ENCODE results near the gene CD300LB. TPM values are rescaled to one million over a fixed set of nuclear protein-coding genes. Genes with fewer than 3 reads are reported as not detected.

Gene CD300LB
- polyA plus RNA-seq, 1 donor (not counting 4 experiments of a cell fraction or from before 2014, with no cell fraction given): not detected

- TF ChIP-seq CTCF (optimal IDR thresholded peaks at IDR 0.05 in 1 of 3, IDR thresholded peaks at IDR 0.05 in 1 of 3, conservative IDR thresholded peaks at IDR 0.05 in 1 of 3; ENCODE audit: extremely low read depth in 1 of 3, insufficient read depth in 2 of 3, low read length in 3 of 3) (no peak), EZH2 (IDR thresholded peaks at IDR 0.05; ENCODE audit: low read length) (no peak)
- dilution Hi-C loops (cut with MboI; ENCODE audit: extremely low pct_ligation_motif_present, low sequenced_read_pairs): no loop called here
- DNase-seq (ENCODE audit: low read depth, low spot score) (no peak), FAIRE-seq (no peak)
- Histone ChIP-seq H3K36me3 (ENCODE audit: control insufficient read depth in 2 of 2, extremely low read depth in 1 of 2, insufficient read depth in 2 of 2, low read length in 2 of 2) (no peaks in the 10 kb centered on the region), H3K4me3 (ENCODE audit: control insufficient read depth in 2 of 3, extremely low read depth in 1 of 3, insufficient read depth in 2 of 3, low read depth in 1 of 3, low read length in 3 of 3) (no peak overlapping the region), H3K27me3 (ENCODE audit: control insufficient read depth, extremely low read depth, insufficient read depth, low read length) (no peaks in the 10 kb centered on the region), H4K20me1 (ENCODE audit: control insufficient read depth, extremely low read depth, insufficient read depth, low read length) (no peaks in the 10 kb centered on the region), H3K9me3 (ENCODE audit: control insufficient read depth, low read depth, low read length) (no peaks in the 10 kb centered on the region), H3K27ac (ENCODE audit: control insufficient read depth, insufficient read depth, low read length) (no peak overlapping the region), H3K9me1 (ENCODE audit: control insufficient read depth, extremely low read depth, insufficient read depth, low read length) (no peaks in the 10 kb centered on the region), H3K9ac (ENCODE audit: control insufficient read depth, extremely low read depth, insufficient read depth, low read length) (no peak overlapping the region), H2AFZ (ENCODE audit: control insufficient read depth, low read length) (no peak overlapping the region), H3K79me2 (ENCODE audit: control insufficient read depth, insufficient read depth, low read length) (no peaks in the 10 kb centered on the region), H3K4me1 (ENCODE audit: control insufficient read depth, extremely low read depth, insufficient read depth, low read length) (no peaks in the 10 kb centered on the region), H3K4me2 (ENCODE audit: control insufficient read depth, extremely low read depth, insufficient read depth, low read depth, low read length) (no peak overlapping the region)
Measured at GRCh38 chr17:74527081-74527480, 4.2 kb downstream of the CD300LB start.

GRCh38 chr17:74526681-74527080 is 4.6 kb downstream of the CD300LB start:
- Histone ChIP-seq H4K20me1 (ENCODE audit: control insufficient read depth, extremely low read depth, insufficient read depth, low read length) (no peaks in the 10 kb centered on the region), H3K4me2 (ENCODE audit: control insufficient read depth, extremely low read depth, insufficient read depth, low read depth, low read length) (no peak overlapping the region), H3K9ac (ENCODE audit: control insufficient read depth, extremely low read depth, insufficient read depth, low read length) (no peak overlapping the region), H3K4me1 (ENCODE audit: control insufficient read depth, extremely low read depth, insufficient read depth, low read length) (no peaks in the 10 kb centered on the region), H3K9me1 (ENCODE audit: control insufficient read depth, extremely low read depth, insufficient read depth, low read length) (no peaks in the 10 kb centered on the region), H3K27me3 (ENCODE audit: control insufficient read depth, extremely low read depth, insufficient read depth, low read length) (no peaks in the 10 kb centered on the region), H3K79me2 (ENCODE audit: control insufficient read depth, insufficient read depth, low read length) (no peaks in the 10 kb centered on the region), H2AFZ (ENCODE audit: control insufficient read depth, low read length) (no peak overlapping the region), H3K27ac (ENCODE audit: control insufficient read depth, insufficient read depth, low read length) (no peak overlapping the region), H3K9me3 (ENCODE audit: control insufficient read depth, low read depth, low read length) (no peaks in the 10 kb centered on the region), H3K36me3 (ENCODE audit: control insufficient read depth in 2 of 2, extremely low read depth in 1 of 2, insufficient read depth in 2 of 2, low read length in 2 of 2) (no peaks in the 10 kb centered on the region), H3K4me3 (ENCODE audit: control insufficient read depth in 2 of 3, extremely low read depth in 1 of 3, insufficient read depth in 2 of 3, low read depth in 1 of 3, low read length in 3 of 3) (no peak overlapping the region)
- DNase-seq (ENCODE audit: low read depth, low spot score) (no peak), FAIRE-seq (no peak)
- TF ChIP-seq EZH2 (IDR thresholded peaks at IDR 0.05; ENCODE audit: low read length) (no peak), CTCF (optimal IDR thresholded peaks at IDR 0.05 in 1 of 3, IDR thresholded peaks at IDR 0.05 in 1 of 3, conservative IDR thresholded peaks at IDR 0.05 in 1 of 3; ENCODE audit: extremely low read depth in 1 of 3, insufficient read depth in 2 of 3, low read length in 3 of 3) (no peak)
- dilution Hi-C loops (cut with MboI; ENCODE audit: extremely low pct_ligation_motif_present, low sequenced_read_pairs): no loop called here

Data from keratinocyte (primary cell).